ENCODE results near the gene SPESP1.
"Not testable (repeated sequence)": the region's sequence is repeated elsewhere in the genome, so short reads cannot be mapped to it uniquely, and the experiment has no call there.

The SPESP1 gene

DNA sequence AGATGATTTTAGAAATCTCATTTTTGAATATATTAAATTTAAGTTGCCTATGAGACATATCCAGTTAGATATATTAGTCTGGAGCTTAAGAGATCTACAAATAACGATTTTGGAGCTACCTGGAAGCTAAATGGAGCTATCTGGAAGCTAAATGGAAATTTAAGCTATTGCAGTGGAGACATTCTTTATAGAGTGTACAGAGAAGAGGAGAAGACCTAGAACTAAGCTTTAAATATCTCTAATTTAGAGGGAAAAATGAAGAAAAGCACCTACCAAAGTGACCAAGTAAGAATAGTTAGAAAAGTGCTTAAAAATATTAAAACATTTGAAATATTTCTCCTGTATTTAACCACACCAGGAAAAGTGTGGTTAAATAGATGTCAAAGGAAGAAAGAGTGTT, 28.3 kb downstream of the SPESP1 start:
- Histone ChIP-seq H3K9me3 (no peaks in the 10 kb centered on the region), H3K4me1 (no peaks in the 10 kb centered on the region), H3K4me3 (no peak overlapping the region), H3K36me3 (no peaks in the 10 kb centered on the region), H3K27ac (no peak overlapping the region), H3K27me3 (peaks cover 0 to 11% of the 10 kb centered on the region in 2 donors)
- TF ChIP-seq, protein P1, sequence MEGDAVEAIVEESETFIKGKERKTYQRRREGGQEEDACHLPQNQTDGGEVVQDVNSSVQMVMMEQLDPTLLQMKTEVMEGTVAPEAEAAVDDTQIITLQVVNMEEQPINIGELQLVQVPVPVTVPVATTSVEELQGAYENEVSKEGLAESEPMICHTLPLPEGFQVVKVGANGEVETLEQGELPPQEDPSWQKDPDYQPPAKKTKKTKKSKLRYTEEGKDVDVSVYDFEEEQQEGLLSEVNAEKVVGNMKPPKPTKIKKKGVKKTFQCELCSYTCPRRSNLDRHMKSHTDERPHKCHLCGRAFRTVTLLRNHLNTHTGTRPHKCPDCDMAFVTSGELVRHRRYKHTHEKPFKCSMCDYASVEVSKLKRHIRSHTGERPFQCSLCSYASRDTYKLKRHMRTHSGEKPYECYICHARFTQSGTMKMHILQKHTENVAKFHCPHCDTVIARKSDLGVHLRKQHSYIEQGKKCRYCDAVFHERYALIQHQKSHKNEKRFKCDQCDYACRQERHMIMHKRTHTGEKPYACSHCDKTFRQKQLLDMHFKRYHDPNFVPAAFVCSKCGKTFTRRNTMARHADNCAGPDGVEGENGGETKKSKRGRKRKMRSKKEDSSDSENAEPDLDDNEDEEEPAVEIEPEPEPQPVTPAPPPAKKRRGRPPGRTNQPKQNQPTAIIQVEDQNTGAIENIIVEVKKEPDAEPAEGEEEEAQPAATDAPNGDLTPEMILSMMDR (IDR thresholded peaks at IDR 0.05): no peak
- no peak for DNase-seq
- intact Hi-C loops (cut with DNase I; ENCODE audit: low total_unique reads): no loop called here

DNA sequence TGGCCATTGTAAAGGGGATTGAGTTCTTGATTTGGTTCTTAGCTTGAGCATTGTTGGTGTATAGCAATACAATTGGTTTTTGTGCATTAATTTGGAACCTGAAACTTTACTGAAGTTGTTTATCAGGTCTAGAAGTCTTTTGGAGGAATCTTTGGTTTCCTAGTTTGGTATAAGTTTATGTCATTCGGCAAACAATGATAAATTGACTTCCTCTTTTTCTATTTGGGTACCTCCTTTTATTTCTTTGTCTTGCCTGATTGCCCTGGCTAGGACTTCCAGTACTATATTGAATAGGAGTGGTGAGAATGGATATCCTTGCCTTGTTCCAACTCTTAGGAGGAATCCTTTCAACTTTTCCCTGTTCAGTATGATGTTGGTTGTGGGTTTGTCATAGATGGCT, 32.1 kb downstream of the SPESP1 start:
- intact Hi-C loops (cut with DNase I; ENCODE audit: low total_unique reads): no loop called here
- TF ChIP-seq, protein P1 (IDR thresholded peaks at IDR 0.05): no peak
- no peak overlapping the region for H3K27ac ChIP-seq

DNA sequence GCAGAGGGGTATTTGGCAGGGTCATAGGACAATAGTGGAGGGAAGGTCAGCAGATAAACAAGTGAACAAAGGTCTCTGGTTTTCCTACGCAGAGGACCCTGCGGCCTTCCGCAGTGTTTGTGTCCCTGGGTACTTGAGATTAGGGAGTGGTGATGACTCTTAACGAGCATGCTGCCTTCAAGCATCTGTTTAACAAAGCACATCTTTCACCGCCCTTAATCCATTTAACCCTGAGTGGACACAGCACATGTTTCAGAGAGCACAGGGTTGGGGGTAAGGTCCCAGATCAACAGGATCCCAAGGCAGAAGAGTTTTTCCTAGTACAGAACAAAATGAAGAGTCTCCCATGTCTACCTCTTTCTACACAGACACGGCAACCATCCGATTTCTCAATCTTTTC, 33.4 kb downstream of the SPESP1 start:
- intact Hi-C loops (cut with DNase I; ENCODE audit: low total_unique reads); H3K9me3 ChIP-seq; H3K27me3 ChIP-seq; H3K4me1 ChIP-seq; H3K27ac ChIP-seq; H3K4me3 ChIP-seq; H3K36me3 ChIP-seq; DNase-seq: not testable (repeated sequence)

More for the DNA sequence above, 32.1 kb downstream of the SPESP1 start:
- no peaks in the 10 kb centered on the region for H3K4me1 ChIP-seq
- H3K9me3 ChIP-seq: no peaks in the 10 kb centered on the region
- no peak for DNase-seq
- H3K36me3 ChIP-seq: no peaks in the 10 kb centered on the region
- peaks cover 0 to 10% of the 10 kb centered on the region in 2 donors for H3K27me3 ChIP-seq
- H3K4me3 ChIP-seq: no peak overlapping the region

DNA sequence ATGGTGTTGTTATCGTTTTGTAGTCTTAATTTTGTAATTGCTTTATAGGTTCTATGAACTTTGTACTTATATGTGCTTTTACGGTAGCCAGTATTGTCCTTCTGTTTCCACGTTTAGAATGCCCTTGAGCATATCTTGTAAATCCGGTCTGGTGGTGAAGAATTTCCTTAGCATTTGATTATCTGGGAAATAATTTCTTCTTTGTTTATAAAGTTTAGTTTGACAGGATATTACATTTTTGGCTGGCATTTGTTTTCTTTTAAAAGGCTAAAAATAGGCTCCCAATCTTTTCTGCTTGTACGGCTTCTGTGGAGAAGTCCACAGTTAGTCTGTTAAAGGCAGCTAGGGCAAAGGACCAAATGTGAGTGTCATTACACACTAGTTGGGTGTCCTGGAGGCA, 36.7 kb downstream of the SPESP1 start:
- peaks cover 0 to 3% of the 10 kb centered on the region in 2 donors for H3K27me3 ChIP-seq
- intact Hi-C loops (cut with DNase I; ENCODE audit: low total_unique reads): no loop called here
- peaks cover 0 to 24% (median 4%) of the 10 kb centered on the region in 3 donors for H3K9me3 ChIP-seq
- H3K27ac ChIP-seq: no peak overlapping the region
- no peaks in the 10 kb centered on the region for H3K36me3 ChIP-seq
- TF ChIP-seq, protein P1 (IDR thresholded peaks at IDR 0.05): no peak
- no peak overlapping the region for H3K4me3 ChIP-seq
- DNase-seq: no peak
- no peaks in the 10 kb centered on the region for H3K4me1 ChIP-seq

DNA sequence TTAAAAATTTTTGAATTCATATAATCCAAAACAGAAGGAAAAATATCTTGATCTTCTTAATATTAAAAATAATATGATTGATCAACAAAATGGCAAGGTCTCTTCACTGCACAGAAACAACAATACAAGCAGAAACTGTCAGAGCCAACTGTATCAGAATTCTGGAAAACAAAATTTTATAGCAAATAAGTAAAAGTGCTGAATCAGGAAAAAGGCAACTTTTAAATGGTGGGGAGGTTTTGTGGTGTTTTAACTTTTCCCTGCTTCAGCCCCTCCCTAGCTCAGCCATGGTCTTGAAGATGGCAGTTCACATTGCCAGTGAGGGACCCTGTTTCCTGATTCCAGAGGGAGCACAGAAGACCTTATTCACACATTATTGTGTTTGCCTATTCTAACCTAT, 37.6 kb downstream of the SPESP1 start:
- intact Hi-C loops (cut with DNase I; ENCODE audit: low total_unique reads): no loop called here
- peaks cover 0 to 3% of the 10 kb centered on the region in 2 donors for H3K27me3 ChIP-seq
- peaks cover 0 to 7% (median 2%) of the 10 kb centered on the region in 4 donors for H3K4me1 ChIP-seq
- no peak overlapping the region for H3K27ac ChIP-seq
- TF ChIP-seq, protein P1 (IDR thresholded peaks at IDR 0.05): no peak
- H3K4me3 ChIP-seq: no peak overlapping the region
- H3K36me3 ChIP-seq: no peaks in the 10 kb centered on the region
- DNase-seq: no peak
- peaks cover 0 to 24% (median 4%) of the 10 kb centered on the region in 3 donors for H3K9me3 ChIP-seq

DNA sequence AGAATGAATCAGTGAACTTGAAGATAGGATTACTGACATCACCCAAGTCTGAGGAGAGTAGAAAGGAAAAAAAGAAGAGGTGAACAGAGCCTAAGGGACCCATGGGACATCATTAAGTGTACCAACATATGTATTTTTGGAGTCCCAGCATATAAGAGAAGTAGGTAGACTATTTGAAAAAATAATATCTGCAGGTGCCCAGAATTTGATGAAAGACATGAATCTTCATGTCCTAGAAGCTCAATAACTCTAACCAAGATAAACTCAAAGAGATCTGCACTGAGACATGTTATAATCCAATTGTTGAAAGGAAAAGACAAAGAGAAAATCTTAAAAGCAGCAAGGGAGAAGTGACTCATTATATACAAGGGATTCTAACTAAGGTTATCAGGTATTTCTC, 39.0 kb downstream of the SPESP1 start:
- Histone ChIP-seq H3K27ac (no peak overlapping the region), H3K4me1 (peaks cover 0 to 9% (median 2%) of the 10 kb centered on the region in 4 donors), H3K4me3 (no peak overlapping the region), H3K36me3 (no peaks in the 10 kb centered on the region), H3K27me3 (no peaks in the 10 kb centered on the region), H3K9me3 (peaks cover 0 to 24% (median 4%) of the 10 kb centered on the region in 3 donors)
- DNase-seq: no peak
- intact Hi-C loops (cut with DNase I; ENCODE audit: low total_unique reads): no loop called here
- TF ChIP-seq, protein P1 (IDR thresholded peaks at IDR 0.05): no peak

Data from tibial artery (tissue), 4 donors.